Naive B cell (primary cell): ENCODE data around the gene GPRC5D. TPM values are rescaled to one million over a fixed set of nuclear protein-coding genes. Genes with fewer than 3 reads are reported as not detected.

Experiments used
- ATAC-seq, 2 donors: fragments of 150-1000 bp; cut with Tn5 transposase; 2 replicates each; pipeline ENCODE4 v1.10.0; 2021; ENCODE audit warnings: low read depth in 2 of 2, mild to moderate bottlenecking in 2 of 2, moderate library complexity in 2 of 2
- DNase-seq: peaks from one replicate; pipeline ENCODE4 v3.0.0; 2022
- H3K27ac Mint-ChIP-seq, 6 donors: one replicate each; pipeline ENCODE4 v1.8.0; 2020 to 2022; ENCODE audit warnings: mild to moderate bottlenecking in 6 of 6, mixed read lengths in 6 of 6, moderate library complexity in 5 of 6, inconsistent platforms in 2 of 6
- H3K27me3 Mint-ChIP-seq, 3 donors: one replicate each; pipeline ENCODE4 v1.8.0; 2021 to 2022; ENCODE audit warnings: mixed read lengths in 3 of 3, mild to moderate bottlenecking in 1 of 3
- H3K36me3 Mint-ChIP-seq, 2 donors: one replicate each; pipeline ENCODE4 v1.8.0; 2020 to 2022; ENCODE audit warnings: mixed read lengths in 2 of 2, inconsistent platforms in 1 of 2, mild to moderate bottlenecking in 1 of 2
- H3K4me1 Mint-ChIP-seq, 3 donors: one replicate each; pipeline ENCODE4 v1.8.0; 2020 to 2022; ENCODE audit warnings: mixed read lengths in 3 of 3, inconsistent platforms in 1 of 3, mild to moderate bottlenecking in 1 of 3, moderate library complexity in 1 of 3
- H3K4me3 Mint-ChIP-seq, 8 donors: one replicate each; pipeline ENCODE4 v1.8.0; 2020 to 2022; ENCODE audit warnings: mild to moderate bottlenecking in 8 of 8, mixed read lengths in 8 of 8, moderate library complexity in 8 of 8, inconsistent platforms in 2 of 8
- H3K9me3 Mint-ChIP-seq, 7 donors: one replicate each; pipeline ENCODE4 v1.8.0; 2020 to 2022; ENCODE audit warnings: mixed read lengths in 7 of 7, mild to moderate bottlenecking in 5 of 7, inconsistent platforms in 2 of 7, moderate library complexity in 1 of 7
- polyA plus RNA-seq, 6 donors: library from polyadenylated mRNA; unstranded; fragments of 300-500 nt; fragmentation: Illumina TruSeq; gene quantifications; one replicate each; pipeline ENCODE4 v1.2.3, GENCODE V29; 2021; ENCODE audit warnings: low read depth in 6 of 6

Gene GPRC5D
- polyA plus RNA-seq, 6 donors from 2014 or later: 0.32 TPM; not detected in 5

DNA sequence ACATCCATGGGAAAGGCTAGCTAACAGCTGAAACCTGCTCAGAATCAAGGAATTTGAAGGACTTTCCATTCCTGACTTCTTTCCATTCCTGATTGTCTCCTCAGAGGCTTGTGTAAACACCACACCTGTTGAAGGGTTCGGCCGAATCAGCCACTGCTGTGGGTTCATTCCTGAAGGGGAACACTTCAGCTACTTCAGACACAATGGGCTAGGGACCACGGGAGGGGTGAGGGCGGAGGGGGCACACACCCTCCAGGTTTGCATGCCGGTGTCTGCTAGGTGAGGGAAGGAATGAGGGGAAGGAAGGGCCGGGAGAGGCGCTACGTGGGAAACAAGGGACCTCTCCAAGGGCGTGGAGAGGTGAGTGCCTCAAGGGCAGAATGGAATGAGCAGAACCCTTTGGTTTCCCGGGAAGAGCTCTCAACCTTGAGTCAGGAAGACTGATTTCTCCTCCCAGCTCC, 59.3 kb downstream of the GPRC5D start:
- Mint-ChIP-seq H3K36me3 (no peaks in the 10 kb centered on the region), H3K4me1 (peaks cover 8 to 15% (median 14%) of the 10 kb centered on the region in 3 donors), H3K9me3 (peaks cover 0 to 3% (median 0%) of the 10 kb centered on the region in 7 donors), H3K27ac (no peak overlapping the region), H3K27me3 (peaks cover 26 to 75% (median 69%) of the 10 kb centered on the region in 3 donors), H3K4me3 (peak overlapping the region in 1 of 8 donors; percentile 32)
- no peak for DNase-seq
- no peak for ATAC-seq

DNA sequence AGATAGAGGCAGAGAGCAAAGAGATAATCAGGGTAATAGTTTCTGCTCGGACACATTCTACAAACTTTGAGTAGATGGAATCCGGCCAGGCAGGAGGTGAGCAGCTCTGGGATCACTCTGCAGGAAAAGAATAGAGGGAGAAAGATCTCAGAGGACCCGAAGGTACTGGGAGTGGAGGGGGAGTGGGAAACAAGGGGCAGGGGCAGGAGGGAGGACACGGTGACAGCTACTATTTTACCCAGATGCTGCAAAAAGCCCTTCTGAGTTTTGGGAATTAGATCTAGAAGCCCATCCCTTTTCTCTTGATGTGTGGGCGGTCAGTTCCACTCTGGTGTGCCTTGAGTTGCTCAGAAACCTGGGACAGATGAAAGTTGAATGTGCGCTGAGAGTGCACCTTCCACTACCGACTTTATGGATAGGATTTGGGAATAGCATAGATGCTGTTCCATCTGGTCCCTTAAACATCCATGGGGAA, 60.1 kb downstream of the GPRC5D start:
- no peak overlapping the region for H3K27ac Mint-ChIP-seq
- H3K36me3 Mint-ChIP-seq: no peaks in the 10 kb centered on the region
- peaks cover 8 to 15% (median 14%) of the 10 kb centered on the region in 3 donors for H3K4me1 Mint-ChIP-seq
- H3K9me3 Mint-ChIP-seq: peaks cover 0 to 3% (median 0%) of the 10 kb centered on the region in 7 donors
- ATAC-seq (no peak), DNase-seq (no peak)
- peak overlapping the region in 7 of 8 donors; percentile 39 to 88 (median 82) for H3K4me3 Mint-ChIP-seq
- H3K27me3 Mint-ChIP-seq: peaks cover 30 to 72% (median 68%) of the 10 kb centered on the region in 3 donors

DNA sequence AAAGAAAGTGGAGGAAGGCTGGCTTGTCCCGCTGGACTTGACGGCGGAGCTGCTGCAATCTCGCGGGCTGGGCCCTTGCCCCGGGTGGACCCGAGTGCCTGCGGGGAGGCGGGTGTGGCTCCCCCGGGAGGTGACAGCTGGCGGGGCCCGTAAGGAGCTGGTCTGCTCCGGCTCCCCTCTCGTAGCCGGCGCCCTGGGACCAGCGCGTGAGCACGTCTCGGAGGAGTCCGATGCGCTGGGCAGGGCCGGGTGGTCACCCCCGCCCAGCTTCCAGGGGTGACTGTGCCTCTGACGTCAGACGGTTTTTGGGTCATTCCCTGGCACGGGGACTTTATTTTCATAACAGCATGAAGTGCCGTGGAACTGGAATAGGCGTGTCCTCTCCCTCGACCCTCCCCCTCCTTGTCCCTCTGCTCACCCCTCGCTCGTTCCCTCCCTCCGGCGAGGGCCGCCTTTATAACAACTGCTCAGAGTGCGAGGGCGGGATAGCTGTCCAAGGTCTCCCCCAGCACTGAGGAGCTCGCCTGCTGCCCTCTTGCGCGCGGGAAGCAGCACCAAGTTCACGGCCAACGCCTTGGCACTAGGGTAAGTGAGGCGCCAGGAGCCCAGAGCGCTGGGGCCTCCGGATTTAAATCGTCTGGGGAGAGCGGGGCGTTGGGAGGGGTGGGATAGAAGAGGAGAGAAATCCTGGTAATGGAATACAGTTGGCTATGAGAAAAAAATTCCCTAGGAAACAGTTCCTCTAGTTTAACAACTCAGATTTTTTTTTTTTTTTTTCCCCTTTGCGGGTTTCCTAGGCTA, 60.7 kb downstream of the GPRC5D start, which contains the start of gene GPRC5A:
Gene GPRC5A (plus strand): TSS at position 483 of the 801 bp plus-strand sequence. CDS start 16,688 bp downstream, outside the sequence.
- ATAC-seq (peak; percentile 40 to 47), DNase-seq (no peak)
- H3K4me3 Mint-ChIP-seq: peak within 1 kb of the TSS; percentile 65 to 93 (median 84)
- peak within 1 kb of the TSS in 2 of 6 donors; percentile 44 to 64 for H3K27ac Mint-ChIP-seq
- H3K9me3 Mint-ChIP-seq: peaks cover 0 to 3% (median 0%) of the 10 kb centered on the region in 7 donors
- peaks cover 8 to 15% (median 14%) of the 10 kb centered on the region in 3 donors for H3K4me1 Mint-ChIP-seq
- no peaks in the 10 kb centered on the region for H3K36me3 Mint-ChIP-seq
- peaks cover 30 to 70% (median 69%) of the 10 kb centered on the region in 3 donors for H3K27me3 Mint-ChIP-seq

Other genes starting within 250 kb of the GPRC5D start
- 10 to 100 TPM in 4 of 6 donors, 1 to 10 TPM in 2; 4.7 to 26.8 (median 14.5) TPM for gene CDKN1B, start 234.8 kb downstream of the GPRC5D start, polyA plus RNA-seq
- 1 to 10 TPM in 3 of 6 donors, under 1 TPM in 2, not detected in 1; 0.51 to 2.0 (median 1.1) TPM for gene APOLD1, start 166.5 kb downstream of the GPRC5D start, polyA plus RNA-seq
- gene DDX47, start 138.8 kb downstream of the GPRC5D start, polyA plus RNA-seq: 10 to 100 TPM; 52.0 to 98.1 (median 78.2) TPM
- gene GPRC5A, start 60.6 kb downstream of the GPRC5D start, polyA plus RNA-seq: not detected
- 10 to 100 TPM; 20.2 to 37.3 (median 23.4) TPM for gene HEBP1, start 48.1 kb upstream of the GPRC5D start, polyA plus RNA-seq
- gene FAM234B, start 92.2 kb upstream of the GPRC5D start, polyA plus RNA-seq: 1 to 10 TPM; 2.0 to 8.9 (median 6.2) TPM
- under 1 TPM in 2 of 6 donors, not detected in 4; 0.11 to 0.16 TPM for gene GSG1, start 151.5 kb upstream of the GPRC5D start, polyA plus RNA-seq
- gene EMP1, start 244.6 kb upstream of the GPRC5D start, polyA plus RNA-seq: under 1 TPM in 1 of 6 donors, not detected in 5; 0.96 TPM